Cortex of kidney (tissue), 1 donor: ENCODE results near the gene MALT1.
"Not testable (repeated sequence)": the region's sequence is repeated elsewhere in the genome, so short reads cannot be mapped to it uniquely, and the experiment has no call there.

Experiments used
- DNase-seq: peaks from one replicate; lab custom pipeline; 2025; lab: John Stamatoyannopoulos, UW

The MALT1 gene

GRCh38 chr18:58732471-58732870 is 61.2 kb downstream of the MALT1 start:
- DNase-seq: no peak

- no peak for DNase-seq
Measured at GRCh38 chr18:58733866-58734265, 62.6 kb downstream of the MALT1 start.

GRCh38 chr18:58738322-58738721 is 67.1 kb downstream of the MALT1 start:
- no peak for DNase-seq

GRCh38 chr18:58745914-58746313 is 74.6 kb downstream of the MALT1 start:
- DNase-seq: no peak

- DNase-seq: no peak
Measured at GRCh38 chr18:58748899-58749595, 77.8 kb downstream of the MALT1 start.

- DNase-seq: no peak
Measured at GRCh38 chr18:58753976-58754375, 82.7 kb downstream of the MALT1 start.

GRCh38 chr18:58754544-58755068 is 83.3 kb downstream of the MALT1 start:
- DNase-seq: no peak

GRCh38 chr18:58755304-58756010 is 84.2 kb downstream of the MALT1 start:
- no peak for DNase-seq

- no peak for DNase-seq
Measured at GRCh38 chr18:58756148-58756547, 84.9 kb downstream of the MALT1 start.

GRCh38 chr18:58756596-58757240 is 85.5 kb downstream of the MALT1 start:
- DNase-seq: no peak

- not testable (repeated sequence) for DNase-seq
Measured at GRCh38 chr18:58757351-58757750, 86.1 kb downstream of the MALT1 start.

GRCh38 chr18:58758046-58758445 is 86.8 kb downstream of the MALT1 start:
- no peak for DNase-seq

GRCh38 chr18:58758606-58759005 is 87.3 kb downstream of the MALT1 start:
- no peak for DNase-seq

GRCh38 chr18:58761241-58761969 is 90.1 kb downstream of the MALT1 start:
- DNase-seq: no peak

- DNase-seq: no peak
Measured at GRCh38 chr18:58761970-58762780, 90.9 kb downstream of the MALT1 start.

- no peak for DNase-seq
Measured at GRCh38 chr18:58762781-58763171, 91.5 kb downstream of the MALT1 start.

- DNase-seq: no peak
Measured at GRCh38 chr18:58766164-58766563, 94.9 kb downstream of the MALT1 start.

GRCh38 chr18:58766946-58767345 is 95.7 kb downstream of the MALT1 start:
- no peak for DNase-seq

GRCh38 chr18:58768293-58768974 is 97.2 kb downstream of the MALT1 start:
- no peak for DNase-seq

- DNase-seq: no peak
Measured at GRCh38 chr18:58769321-58769720, 98.1 kb downstream of the MALT1 start.

GRCh38 chr18:58770601-58771000 is 99.3 kb downstream of the MALT1 start:
- DNase-seq: no peak
